HG03460 (cell line): Measurements from ENCODE around the gene MMP1.

Experiments used
- ATAC-seq: cut with Tn5 transposase; IDR thresholded peaks from one replicate; pipeline ENCODE4 v1.9.1; 2021; ENCODE audit not compliant: unreplicated experiment

Gene MMP1

DNA sequence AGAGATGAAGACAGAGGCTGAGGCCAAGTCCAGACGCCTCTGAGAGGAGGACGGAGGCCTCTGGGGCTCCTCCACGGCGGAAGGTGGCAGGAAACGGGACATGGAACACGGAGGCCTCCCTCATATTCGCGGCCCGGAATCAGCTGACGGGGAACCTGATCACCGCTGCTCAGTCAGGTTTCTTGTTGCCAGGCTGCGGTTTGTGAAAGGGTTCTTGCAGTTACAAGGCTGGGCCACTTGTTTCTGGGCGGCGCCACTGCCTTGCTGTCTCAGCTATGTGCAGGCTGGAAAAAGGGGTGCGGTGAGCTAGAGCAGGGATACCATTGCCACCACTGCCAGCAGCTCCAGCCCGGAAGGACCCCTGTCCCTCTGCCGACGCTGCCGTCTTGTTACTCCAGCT, 10.0 kb upstream of the MMP1 start:
- ATAC-seq = no peak

DNA sequence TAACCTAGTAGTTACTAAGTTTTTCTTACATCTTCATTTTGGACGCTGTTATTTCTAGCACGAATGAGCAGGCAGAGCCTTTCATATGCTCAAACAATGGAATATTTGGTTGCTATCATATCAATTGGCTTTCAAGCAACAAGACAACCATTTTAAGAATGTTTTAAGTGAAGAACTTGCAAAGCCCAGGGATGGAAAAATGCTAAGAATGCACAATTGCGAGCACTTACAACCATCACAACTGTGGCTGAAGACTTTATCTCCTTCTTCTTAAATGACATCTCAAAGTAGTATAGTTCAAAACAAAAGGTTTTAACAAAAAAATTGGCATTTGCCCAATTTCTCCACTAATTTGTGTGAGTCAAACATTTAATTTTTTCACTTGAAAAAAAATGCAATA, 8.3 kb upstream of the MMP1 start:
- no peak for ATAC-seq

DNA sequence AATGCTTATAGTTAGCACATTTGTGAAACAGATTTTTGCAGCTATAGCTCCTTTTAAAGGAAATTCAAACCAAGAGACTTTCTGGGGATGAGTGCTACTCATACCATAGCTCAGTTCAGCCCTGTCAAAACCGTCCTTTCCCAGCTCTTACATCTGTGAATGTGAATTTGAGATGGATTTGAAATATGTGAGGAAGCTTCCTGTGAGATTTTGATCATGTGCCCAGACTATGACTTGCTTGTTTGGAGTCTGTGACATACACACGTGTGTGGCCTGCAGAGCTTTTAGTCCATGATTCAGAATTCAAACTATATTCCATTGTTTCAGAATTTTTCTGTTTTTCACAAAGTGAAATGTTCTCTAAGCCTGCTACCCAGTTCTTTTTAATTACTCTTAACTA, 4.4 kb upstream of the MMP1 start:
- ATAC-seq = no peak

DNA sequence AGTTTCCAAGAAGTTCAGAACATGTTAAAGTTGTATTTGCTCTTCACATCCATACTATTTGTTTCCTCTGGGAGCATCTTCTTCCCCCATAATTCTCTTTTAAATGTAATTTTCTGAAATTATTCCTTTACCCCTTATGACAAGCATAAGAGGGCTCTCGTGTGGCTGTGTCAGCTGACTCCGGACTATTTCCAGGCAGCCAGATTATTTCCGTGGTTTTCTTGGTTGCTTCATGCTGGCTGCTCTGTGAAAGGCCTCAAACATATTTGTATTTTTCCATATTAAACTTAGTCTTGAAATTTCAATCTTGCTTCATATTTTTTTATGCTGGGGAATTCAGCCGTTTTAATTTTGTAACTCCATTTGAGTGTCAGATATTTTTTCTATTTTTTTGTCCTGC, 2.8 kb upstream of the MMP1 start:
- no peak for ATAC-seq

DNA sequence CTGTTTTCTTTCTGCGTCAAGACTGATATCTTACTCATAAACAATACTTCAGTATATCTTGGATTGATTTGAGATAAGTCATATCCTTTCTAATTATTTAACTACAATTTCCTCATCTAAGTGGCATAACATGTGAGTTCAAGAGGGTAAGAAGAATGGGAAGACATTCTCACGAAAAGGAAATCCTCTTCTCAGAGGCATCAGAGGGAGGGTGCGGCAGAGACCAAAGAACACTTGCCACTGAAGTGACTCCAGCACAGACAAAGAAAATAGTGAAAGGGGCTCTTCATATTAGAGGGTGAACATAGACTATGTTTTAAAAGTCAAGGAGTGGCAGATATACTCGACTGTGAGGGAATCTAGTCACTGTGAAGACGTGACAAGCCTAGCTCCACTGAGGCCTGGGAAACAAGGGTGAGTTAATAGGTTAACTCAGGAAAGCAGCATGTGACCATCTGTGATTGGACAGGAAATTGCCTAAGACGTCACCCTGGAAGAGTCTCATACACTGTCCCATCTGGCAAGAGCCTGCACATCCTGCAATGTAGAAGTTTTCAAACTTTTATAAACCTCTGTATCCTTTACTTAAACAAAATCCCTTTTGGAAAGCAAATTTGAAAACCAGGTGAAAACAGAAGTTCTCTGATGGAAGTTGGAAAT, 1.9 kb upstream of the MMP1 start:
- ATAC-seq = no peak

DNA sequence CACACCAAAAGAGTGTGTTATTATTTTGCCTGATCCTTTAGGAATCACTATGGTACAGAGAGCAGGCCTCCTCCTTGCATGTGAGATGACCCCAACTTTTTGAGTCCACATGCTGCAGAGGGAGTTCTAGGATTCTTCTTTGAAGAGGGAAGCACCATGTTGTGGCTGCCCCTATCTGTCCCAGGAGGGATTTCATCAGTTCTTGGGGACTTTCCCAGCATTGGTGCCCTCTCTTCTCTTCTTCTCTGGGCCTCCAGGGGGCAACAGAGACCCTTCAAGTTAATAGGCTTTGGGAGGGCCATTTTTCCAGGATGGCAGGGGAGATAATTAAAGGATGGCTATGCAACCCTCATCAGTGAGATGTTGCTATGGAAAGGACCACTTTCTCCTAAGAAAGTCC, 3.6 kb downstream of the MMP1 start:
- ATAC-seq = peak; percentile 93

DNA sequence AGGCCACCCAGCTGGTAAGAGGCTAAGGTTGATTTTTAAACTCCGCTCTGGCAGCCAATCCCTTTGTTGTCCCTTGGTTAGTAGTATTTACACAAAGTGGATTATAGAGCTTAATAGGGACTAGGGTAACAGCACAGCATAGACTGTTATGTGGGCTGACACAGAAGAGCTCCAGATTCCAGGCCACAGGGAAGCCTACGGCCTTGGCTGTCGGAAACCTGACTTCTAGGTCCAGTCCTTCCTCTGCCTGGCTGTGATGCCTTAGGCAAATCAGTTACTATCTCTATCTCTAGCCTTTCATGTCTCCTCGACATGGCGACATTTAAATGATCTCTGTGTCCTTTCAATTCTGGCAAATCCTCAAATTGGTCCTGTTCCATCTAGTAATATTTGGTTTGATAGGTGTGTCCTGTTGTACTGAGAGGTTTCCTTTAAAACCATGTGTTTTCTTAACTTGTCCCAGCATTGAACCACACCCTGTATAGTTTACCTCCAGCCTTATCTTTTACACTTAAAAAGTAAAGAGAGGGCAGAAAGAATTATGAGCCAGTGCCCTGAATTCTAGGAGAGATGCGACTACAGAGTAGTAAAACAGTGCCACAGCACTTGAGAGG, 4.2 kb downstream of the MMP1 start:
- no peak for ATAC-seq

DNA sequence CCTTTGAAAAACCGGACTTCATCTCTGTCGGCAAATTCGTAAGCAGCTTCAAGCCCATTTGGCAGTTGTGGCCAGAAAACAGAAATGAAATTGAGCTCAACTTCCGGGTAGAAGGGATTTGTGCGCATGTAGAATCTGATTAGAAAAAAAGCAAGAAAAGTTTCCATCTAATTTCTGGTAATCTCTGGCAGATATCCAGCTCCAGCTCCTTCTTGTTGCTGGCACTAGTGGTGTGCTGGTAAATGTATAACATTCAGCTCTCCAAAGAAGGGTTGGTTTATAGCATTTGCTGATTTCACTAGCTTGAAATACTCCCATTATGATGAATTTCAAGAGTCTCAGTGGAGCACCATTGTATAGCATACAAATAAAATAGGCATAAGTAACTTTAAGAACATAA, 5.4 kb downstream of the MMP1 start:
- ATAC-seq = no peak

DNA sequence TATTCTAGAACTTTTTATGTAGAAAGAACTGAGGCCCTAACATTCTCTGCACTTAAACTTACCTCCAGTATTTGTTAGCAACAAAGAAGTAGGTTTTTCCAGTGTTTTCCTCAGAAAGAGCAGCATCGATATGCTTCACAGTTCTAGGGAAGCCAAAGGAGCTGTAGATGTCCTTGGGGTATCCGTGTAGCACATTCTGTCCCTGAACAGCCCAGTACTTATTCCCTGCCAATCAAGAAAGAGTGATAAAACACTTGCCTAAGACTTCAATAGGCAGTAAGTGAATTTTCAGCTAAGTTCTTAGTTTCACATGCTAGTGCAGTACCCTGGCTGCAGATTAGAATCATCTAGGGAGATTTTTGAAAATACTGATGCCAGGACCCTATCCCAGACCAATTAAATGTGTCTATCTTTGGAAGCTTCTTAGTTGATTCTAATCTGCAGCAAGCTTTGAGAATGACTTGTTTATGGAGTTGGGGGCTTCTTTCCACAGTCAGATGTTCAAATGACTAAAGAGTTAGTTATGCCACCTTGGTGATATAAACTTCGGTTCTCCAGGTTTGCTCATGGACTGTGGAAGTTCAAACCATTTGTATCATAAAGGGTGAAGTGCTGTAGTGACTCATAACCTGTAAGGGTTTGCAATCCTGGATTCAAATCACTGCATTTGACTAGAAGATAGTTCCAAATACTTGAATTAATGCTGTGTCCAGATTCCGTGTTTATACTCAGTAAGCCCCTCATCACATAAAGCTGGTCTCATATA, 6.5 kb downstream of the MMP1 start:
- no peak for ATAC-seq

DNA sequence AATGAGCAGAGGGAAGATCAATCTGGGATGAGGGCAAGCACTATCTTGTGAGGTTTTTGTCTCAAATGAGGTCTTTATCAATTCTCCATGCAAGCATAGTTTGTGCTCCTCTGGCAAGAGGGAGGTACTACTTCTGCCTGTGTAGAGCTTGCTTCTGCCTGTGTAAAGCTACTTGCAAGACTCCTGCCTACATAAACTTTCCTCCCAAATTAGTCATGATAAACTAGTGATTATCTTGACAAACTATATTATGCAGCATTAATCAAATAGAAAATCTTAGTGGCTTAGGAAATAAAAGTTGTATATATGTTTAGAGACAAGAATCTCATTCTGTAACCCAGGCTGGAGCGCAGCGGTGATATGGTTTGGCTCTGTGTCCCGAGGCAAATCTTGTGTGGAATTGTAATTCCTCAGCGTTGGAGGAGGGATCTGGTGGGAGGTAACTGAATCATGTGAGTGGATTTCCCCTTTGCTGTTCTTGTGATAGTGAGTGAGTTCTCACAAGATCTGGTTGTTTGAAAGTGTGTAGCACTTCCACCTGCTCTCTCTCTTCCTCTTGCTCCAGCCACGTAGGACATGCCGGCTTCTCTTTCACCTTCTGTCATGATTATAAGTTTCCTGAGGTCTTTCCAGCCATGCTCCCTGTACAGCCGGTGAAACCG, 9.5 kb downstream of the MMP1 start:
- no peak for ATAC-seq

DNA sequence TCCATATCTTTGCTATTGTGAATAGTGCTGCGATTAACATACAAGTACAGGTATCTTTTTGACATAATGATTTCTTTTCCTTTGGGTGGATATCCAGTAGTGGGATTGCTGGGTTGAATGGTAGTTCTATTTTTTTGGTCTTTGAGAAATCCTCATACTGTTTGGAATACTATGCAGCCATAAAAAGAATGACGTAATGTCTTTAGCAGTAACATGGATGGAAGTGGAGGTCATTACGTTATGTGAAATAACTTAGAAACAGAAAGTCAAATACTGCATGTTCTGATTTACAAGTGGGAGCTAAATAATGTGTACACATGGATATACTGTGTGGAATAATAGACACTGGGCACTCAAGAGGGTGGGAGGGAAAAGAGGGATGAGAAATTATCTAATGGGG, 13.6 kb downstream of the MMP1 start:
- no peak for ATAC-seq

DNA sequence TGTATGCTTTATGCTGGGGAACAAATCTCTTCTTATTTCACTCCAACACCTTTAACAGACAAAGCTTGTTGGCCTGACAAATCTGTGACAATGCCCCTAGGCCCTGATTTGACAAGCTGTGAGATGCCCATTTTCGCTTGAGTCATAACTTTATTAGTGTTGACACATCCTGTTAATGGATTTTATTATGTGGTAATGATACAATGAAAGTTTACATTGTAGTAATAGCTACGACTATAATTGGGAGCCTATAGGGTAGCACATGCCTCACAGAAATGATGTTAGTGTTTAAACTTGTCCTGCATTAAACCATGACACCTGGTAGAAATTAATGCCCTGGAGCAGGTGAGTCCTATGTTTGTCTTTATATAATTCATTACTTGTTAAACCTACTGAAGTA, 14.2 kb downstream of the MMP1 start:
- no peak for ATAC-seq

DNA sequence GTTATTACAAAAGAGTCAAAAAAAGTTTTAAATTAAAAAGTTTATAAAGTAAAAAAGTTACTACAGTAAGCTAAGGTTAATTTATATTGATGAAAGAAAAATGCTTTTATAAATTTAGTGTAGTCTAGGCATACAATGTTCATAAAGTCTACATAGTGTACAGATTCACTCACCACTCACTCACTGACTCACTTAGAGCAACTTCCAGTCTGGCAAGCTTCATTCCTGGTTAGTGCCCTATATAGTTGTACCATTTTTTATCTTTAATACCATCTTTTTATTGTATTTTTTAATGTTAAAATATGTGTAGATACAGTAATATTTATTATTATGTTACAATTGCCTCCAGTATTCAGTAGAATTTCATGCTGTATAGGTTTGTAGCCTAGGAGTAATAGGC, 14.9 kb downstream of the MMP1 start:
- no peak for ATAC-seq

DNA sequence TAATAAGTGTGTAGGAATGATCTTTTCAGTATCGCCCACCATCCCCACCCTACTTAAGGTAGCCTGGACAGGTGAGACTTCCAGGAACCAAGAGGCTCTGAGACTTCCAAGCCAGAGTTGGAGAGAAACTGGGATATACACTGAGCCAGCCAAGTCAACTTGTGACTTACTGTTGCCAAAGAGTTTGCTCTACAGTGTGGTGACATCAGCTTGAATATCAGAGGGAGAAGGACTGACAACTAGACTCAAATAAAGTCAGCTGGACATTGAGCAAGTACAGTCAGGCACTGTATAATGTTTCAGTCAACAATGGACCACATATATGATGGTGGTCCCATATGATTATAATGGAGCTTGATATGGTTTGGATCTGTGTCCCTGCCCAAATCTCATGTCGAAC, 16.3 kb downstream of the MMP1 start:
- no peak for ATAC-seq

DNA sequence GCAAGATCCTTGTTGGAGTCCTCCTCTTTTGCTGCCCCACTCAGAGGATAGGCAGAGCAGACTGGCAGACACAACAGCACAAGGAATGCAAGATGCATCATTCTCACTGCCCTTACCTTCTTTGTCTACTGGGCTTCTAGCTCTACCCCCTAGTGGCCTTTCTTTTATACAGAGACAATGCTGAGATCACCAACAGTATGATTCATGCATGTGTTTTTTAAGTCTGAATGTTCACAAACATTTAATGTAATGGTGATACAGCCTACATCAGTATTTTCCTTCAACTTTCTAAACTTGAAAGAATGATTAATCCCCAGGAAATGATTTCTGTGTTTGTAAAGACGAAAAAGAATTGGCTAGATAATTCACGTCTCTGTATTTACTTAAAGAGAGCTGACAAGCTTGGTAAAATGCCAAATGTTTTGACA, 17.5 kb downstream of the MMP1 start, which contains the start of gene MMP10:
MMP10 (minus strand) TSS at position 138 of the 428 bp plus-strand sequence; CDS start at position 101, 37 bp downstream.
- ATAC-seq = no peak

DNA sequence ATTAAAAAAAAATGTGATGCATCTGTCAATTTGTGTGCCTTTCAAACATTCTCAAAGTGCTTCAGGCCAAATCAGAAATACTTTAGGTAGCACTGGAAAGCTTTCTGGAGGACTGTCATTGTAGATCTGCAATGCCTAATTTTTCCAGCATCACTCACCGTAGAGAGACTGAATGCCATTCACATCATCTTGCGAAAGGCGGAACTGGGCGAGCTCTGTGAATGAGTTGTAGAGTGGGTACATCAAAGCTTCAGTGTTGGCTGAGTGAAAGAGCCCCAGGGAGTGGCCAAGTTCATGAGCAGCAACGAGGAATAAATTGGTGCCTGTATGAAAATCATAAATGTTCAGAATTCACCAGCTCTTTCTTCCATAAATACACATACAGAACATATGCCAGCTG, 21.5 kb downstream of the MMP1 start:
- ATAC-seq = no peak

DNA sequence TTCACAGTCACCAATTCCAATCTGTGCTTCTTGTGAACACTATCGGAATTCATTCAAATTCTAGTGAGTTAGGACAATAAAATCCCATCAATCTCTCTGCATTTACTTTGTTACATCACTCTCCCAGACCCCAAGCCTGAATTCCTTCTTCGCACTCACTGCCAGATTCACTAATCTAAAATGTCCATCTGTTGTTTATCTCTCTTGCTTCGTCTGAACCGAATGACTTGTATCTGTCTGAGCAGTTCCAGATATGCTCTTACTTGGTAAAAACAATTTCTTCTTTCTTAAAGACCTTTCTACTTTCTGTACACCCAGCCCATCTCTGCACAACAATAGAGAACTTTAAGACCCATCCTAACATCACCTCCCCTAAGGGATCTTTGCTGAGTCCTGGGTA, 24.6 kb downstream of the MMP1 start:
- ATAC-seq = no peak

DNA sequence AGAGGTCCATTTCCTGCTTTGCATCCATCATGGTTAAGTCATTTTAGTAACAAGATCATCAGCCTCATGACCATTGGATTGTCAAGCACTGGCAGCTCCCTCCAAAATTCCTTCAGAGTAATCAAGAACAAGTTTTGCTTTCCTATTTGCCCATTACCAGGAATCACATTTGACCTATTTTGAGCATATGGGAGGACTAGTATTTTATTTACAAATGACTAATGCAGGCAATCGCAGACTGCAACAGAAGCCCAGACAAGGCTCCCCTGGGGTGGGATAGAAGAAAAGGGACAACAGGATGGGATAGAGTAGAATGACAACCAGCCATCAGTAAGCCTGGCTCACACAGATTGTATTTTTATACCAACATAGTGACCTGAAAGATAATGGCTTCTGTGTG, 26.6 kb downstream of the MMP1 start:
- no peak for ATAC-seq

DNA sequence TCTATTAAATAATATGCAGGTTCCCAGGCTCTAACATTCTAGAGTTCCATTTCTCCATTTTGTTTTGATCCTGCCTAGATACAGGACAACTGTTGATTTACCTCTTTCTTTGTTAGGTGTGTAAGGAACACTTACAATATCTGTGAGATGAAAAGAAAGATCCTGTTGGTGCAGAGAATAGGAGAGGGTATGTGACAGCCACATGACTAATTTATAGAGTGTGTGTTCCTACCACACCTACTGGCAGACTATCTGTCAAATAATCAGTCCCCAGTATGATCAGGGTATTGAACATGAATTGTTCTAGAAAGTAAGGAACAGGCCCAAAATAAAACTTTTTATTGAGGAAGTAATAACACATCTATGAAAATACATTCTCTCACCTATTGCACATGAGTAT, 27.8 kb downstream of the MMP1 start:
- ATAC-seq = no peak

DNA sequence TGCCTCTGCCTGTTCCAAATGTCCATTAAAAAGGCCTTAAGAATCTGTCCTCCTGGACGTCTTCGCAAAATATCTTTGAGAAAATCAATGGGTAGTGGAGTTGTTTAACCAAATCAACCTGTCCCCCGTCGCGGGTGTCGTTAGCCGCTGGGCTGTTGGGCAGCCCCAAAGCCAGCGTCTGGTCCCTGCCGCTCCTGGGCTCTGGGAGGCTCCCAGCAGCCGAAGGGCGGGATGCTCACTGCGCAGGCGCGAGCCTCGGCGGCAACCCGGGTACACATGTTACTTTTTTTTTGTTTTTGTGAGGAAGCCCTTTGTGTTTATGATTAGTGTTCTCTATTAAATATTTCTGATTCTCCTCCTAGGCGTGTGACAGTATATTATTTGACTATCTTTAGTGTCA, 30.2 kb downstream of the MMP1 start:
- ATAC-seq = no peak

DNA sequence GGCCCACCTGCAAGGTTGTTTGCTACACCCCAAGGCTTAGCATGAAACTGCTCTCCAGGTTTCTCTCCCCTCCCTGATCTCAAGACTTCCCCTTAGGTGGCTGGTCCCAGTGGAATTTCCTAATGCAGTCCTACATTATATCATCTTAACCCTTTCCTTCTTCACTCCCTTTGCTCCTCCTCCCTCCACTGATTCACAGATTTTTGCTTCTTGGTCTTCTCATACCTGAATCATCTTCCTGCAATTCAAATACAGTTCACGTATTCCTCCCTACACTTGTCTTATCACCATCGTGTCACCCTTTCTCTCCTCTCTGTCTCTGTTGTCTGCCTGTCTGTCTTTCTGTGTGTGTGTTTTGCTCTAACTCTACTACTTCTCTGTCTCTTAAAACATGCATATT, 34.5 kb downstream of the MMP1 start:
- ATAC-seq = no peak

DNA sequence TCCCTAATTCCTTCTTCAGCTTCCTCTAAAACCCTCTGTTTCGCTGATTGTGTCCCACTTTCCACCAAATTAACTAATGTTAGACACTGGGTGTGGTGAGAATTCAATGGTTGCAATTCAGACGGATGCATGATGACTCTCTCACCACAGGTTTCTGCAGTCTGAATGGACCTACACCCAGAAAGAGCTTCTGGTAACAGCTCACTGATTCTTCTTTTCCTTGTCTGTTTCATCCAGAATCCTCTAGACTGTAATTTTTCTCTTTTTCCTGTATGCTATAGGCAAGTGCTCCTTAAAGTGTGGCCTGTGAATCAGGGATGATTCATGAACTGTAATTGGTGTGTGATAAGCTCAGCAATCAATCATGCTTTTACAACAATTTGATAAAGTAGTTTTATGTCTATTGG, 35.6 kb downstream of the MMP1 start:
- no peak for ATAC-seq
